PC-3 (cell line): ENCODE measurements around the gene STYXL2. TPM values are rescaled to one million over a fixed set of nuclear protein-coding genes. Genes with fewer than 3 reads are reported as not detected.

Source experiments
- ATAC-seq: fragments of 200-7000 bp; cut with Tn5 transposase; 2 replicates; pipeline ENCODE4 v1.9.1; 2020; ENCODE audit warnings: mild to moderate bottlenecking, moderate library complexity
- BruUV-seq: library from RNA; stranded (reverse); fragments of 400-500 nt; replicated peaks from 2 replicates; lab custom pipeline; 2021; lab: Mats Ljungman, UMichigan
- CTCF ChIA-PET: fragments of 300-600 bp; sonication (Branson Sonifier 250); formaldehyde crosslinking; loops from one replicate; lab custom pipeline; 2022; ENCODE audit warnings: antibody characterized with exemption; lab: Charles Lee
- POLR2A ChIA-PET: fragments of 300-600 bp; sonication (Branson Sonifier 250); formaldehyde crosslinking; loops from one replicate; lab custom pipeline; 2022; ENCODE audit warnings: antibody characterized with exemption; ENCODE audit not compliant: unreplicated experiment; lab: Charles Lee
- DNase-seq: peaks from one replicate; pipeline ENCODE4 v3.0.0-alpha.2; 2015
- H2AFZ ChIP-seq: fragments of 300-600 bp; sonication (generic); 2 replicates; pipeline ENCODE4 v1.6.0; 2016; ENCODE audit warnings: antibody characterized with exemption, low read length
- H3F3A ChIP-seq: fragments of 300-600 bp; sonication (generic); one replicate; pipeline ENCODE4 v1.6.0; 2017; ENCODE audit warnings: antibody characterized with exemption, low read length, control low read depth, mild to moderate bottlenecking; ENCODE audit not compliant: unreplicated experiment
- H3K27ac ChIP-seq: fragments of 300-600 bp; sonication (generic); 2 replicates; pipeline ENCODE4 v1.5.1; 2016; ENCODE audit warnings: mild to moderate bottlenecking, low read length
- H3K27me3 ChIP-seq: fragments of 300-600 bp; sonication (generic); 2 replicates; pipeline ENCODE4 v1.6.1; 2016; ENCODE audit warnings: low read length, mixed read lengths
- H3K36me3 ChIP-seq: fragments of 300-600 bp; sonication (generic); 2 replicates; pipeline ENCODE4 v1.6.1; 2016; ENCODE audit warnings: low read depth, mixed run types, low read length, mixed read lengths
- H3K4me1 ChIP-seq: fragments of 300-600 bp; sonication (generic); 2 replicates; pipeline ENCODE4 v1.5.1; 2016; ENCODE audit warnings: low read length; ENCODE audit not compliant: insufficient read depth
- H3K4me2 ChIP-seq: fragments of 300-600 bp; sonication (generic); 2 replicates; pipeline ENCODE4 v1.6.0; 2016; ENCODE audit warnings: low read length
- H3K4me3 ChIP-seq: fragments of 300-600 bp; sonication (generic); 2 replicates; pipeline ENCODE4 v1.5.1; 2016; ENCODE audit warnings: mild to moderate bottlenecking, low read length, mixed read lengths
- H3K79me2 ChIP-seq: fragments of 300-600 bp; sonication (generic); 2 replicates; pipeline ENCODE4 v1.6.1; 2017; ENCODE audit warnings: low read length, mixed read lengths
- H3K9ac ChIP-seq: fragments of 300-600 bp; sonication (generic); 2 replicates; pipeline ENCODE4 v1.6.0; 2016; ENCODE audit warnings: mild to moderate bottlenecking, low read length
- H3K9me2 ChIP-seq: fragments of 300-600 bp; sonication (generic); replicated peaks from 2 replicates; pipeline ENCODE4 v1.6.1; 2016; ENCODE audit warnings: mixed run types, low read length, mixed read lengths
- H3K9me3 ChIP-seq: fragments of 300-600 bp; sonication (generic); 2 replicates; pipeline ENCODE4 v1.6.1; 2016; ENCODE audit warnings: low read length, mixed read lengths
- H4K20me1 ChIP-seq: fragments of 300-600 bp; sonication (generic); 2 replicates; pipeline ENCODE4 v1.6.1; 2016; ENCODE audit warnings: low read length, mixed read lengths
- CTCF ChIP-seq: fragments of 300-600 bp; sonication (generic); conservative IDR thresholded peaks from 2 replicates; pipeline ENCODE4 v1.5.1; 2017; ENCODE audit warnings: antibody characterized with exemption, low read depth, mild to moderate bottlenecking, low read length
- EZH2 ChIP-seq: fragments of 300-600 bp; sonication (generic); IDR thresholded peaks from one replicate; pipeline ENCODE4 v1.6.1; 2017; ENCODE audit warnings: antibody characterized with exemption, mild to moderate bottlenecking, low read length; ENCODE audit not compliant: unreplicated experiment
- EZH2phosphoT487 ChIP-seq: fragments of 300-600 bp; sonication (generic); IDR thresholded peaks from 2 replicates; pipeline ENCODE4 v1.6.1; 2018; ENCODE audit warnings: mild to moderate bottlenecking, antibody characterized with exemption, low read length, borderline replicate concordance
- intact Hi-C: fragments of 100-400 bp; cut with micrococcal nuclease; formaldehyde crosslinking; loops from 2 replicates; pipeline ENCODE4 v1.9.0; 2023
- total RNA-seq: library from RNA; depleted of rRNA; stranded (reverse); fragments of >200 nt; gene quantifications from 2 replicates; pipeline ENCODE4 v1.2.3, GENCODE V29; 2014

Gene STYXL2
- total RNA-seq, 1 experiment from 2014 or later: not detected

DNA sequence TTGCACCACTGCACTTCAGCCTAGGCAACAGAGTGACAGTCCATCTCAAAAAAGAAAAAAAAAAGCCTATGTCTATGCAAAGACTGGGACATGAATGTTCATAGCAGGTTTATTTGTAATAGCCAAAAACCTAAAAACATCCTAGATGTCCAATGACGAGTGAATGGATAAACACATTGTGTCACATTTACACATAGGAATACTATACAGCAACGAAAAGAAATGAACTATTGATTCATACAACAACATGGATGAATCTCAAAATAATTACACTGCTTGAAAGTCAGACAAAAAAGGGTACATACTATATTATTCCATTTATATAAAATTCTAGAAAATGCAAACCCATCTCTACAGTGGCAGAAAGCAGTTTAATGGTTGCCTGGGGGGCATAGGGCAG is 7.9 kb downstream of the STYXL2 start:
- Histone ChIP-seq H3K27ac (no peak overlapping the region), H3K4me1 (peaks cover 35% of the 10 kb centered on the region), H3K36me3 (no peaks in the 10 kb centered on the region), H3F3A (no peaks in the 10 kb centered on the region), H3K27me3 (no peaks in the 10 kb centered on the region), H3K4me2 (no peak overlapping the region), H3K9me3 (no peaks in the 10 kb centered on the region), H3K9ac (no peak overlapping the region), H3K9me2 (no peaks in the 10 kb centered on the region), H3K4me3 (no peak overlapping the region), H2AFZ (no peak overlapping the region), H3K79me2 (no peaks in the 10 kb centered on the region), H4K20me1 (no peaks in the 10 kb centered on the region)
- ATAC-seq: no peak
- POLR2A ChIA-PET: no interaction called here
- no peak for DNase-seq
- BruUV-seq: no TSS peak
- intact Hi-C loops: no loop called here
- TF ChIP-seq EZH2phosphoT487 (no peak), CTCF (no peak), EZH2 (no peak)
- CTCF ChIA-PET: no interaction called here

DNA sequence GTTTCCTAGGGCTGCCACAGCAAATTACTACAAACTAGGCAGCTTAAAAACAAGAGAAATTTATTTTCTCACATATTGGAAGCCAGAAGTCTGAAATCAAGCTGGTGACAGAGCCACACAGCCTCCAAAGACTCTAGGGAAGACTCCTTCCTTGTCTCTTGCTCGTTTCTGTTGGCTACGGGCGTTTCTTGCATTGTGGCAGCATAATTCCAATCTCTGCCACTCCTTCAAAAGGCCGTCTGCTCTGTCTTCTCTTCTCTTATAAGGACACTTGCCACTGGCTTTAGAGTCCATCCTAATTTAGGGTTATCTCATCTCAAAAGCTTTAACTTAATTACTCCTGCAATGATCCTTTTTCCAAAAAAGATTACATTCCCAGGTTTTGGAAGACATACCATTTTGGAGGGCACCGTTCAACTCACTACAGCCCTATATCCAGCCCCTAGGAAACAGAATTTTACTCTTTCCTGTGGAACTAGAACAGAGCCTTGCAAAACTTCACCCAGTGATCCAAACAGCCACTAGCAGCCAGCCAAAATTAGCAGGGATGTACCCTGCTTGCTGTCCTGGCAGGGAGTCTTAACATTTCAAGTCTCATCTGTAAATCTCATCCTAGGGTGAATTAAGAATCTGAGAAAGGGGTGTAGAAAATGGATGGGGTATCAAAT is 9.2 kb downstream of the STYXL2 start:
- POLR2A ChIA-PET: no interaction called here
- no peaks in the 10 kb centered on the region for H3K79me2 ChIP-seq
- BruUV-seq: no TSS peak
- H3K4me1 ChIP-seq: peaks cover 35% of the 10 kb centered on the region
- no peaks in the 10 kb centered on the region for H3K27me3 ChIP-seq
- H3K9me3 ChIP-seq: no peaks in the 10 kb centered on the region
- H3K4me3 ChIP-seq: no peak overlapping the region
- ATAC-seq (peak; percentile 18), DNase-seq (no peak)
- no peaks in the 10 kb centered on the region for H3K36me3 ChIP-seq
- intact Hi-C loops: loop anchor here (1.0 kb wide), 1 partner anchor 8 kb away; no protein-coding TSS in a partner anchor
- H2AFZ ChIP-seq: peak overlapping the region; percentile 47
- H3K4me2 ChIP-seq: peak overlapping the region; percentile 42
- no peak for TF ChIP-seq CTCF
- TF ChIP-seq EZH2phosphoT487: no peak
- no peak for TF ChIP-seq EZH2
- no peaks in the 10 kb centered on the region for H3F3A ChIP-seq
- CTCF ChIA-PET: interaction anchor here (0.7 to 1.1 kb wide), 2 partner anchors 117 to 193 kb away, joined by 3 to 5 read pairs; no protein-coding TSS in a partner anchor
- H3K27ac ChIP-seq: peak overlapping the region; percentile 62
- no peaks in the 10 kb centered on the region for H3K9me2 ChIP-seq
- H3K9ac ChIP-seq: no peak overlapping the region
- H4K20me1 ChIP-seq: no peaks in the 10 kb centered on the region

GRCh38 chr1:167104256-167104633 is 10.4 kb downstream of the STYXL2 start:
- no peaks in the 10 kb centered on the region for H3F3A ChIP-seq
- DNase-seq: no peak
- intact Hi-C loops: no loop called here
- no peaks in the 10 kb centered on the region for H3K27me3 ChIP-seq
- H3K9ac ChIP-seq: no peak overlapping the region
- H3K79me2 ChIP-seq: no peaks in the 10 kb centered on the region
- no peak for ATAC-seq
- no peaks in the 10 kb centered on the region for H3K36me3 ChIP-seq
- H3K9me2 ChIP-seq: no peaks in the 10 kb centered on the region
- H3K4me1 ChIP-seq: peaks cover 45% of the 10 kb centered on the region
- H3K4me3 ChIP-seq: no peak overlapping the region
- H3K27ac ChIP-seq: peak overlapping the region; percentile 37
- POLR2A ChIA-PET: interaction anchor here (0.5 kb wide), 1 partner anchor 107 kb away, joined by 3 read pairs; no protein-coding TSS in a partner anchor
- H3K4me2 ChIP-seq: peak overlapping the region; percentile 23
- H2AFZ ChIP-seq: no peak overlapping the region
- CTCF ChIA-PET: no interaction called here
- TF ChIP-seq CTCF: no peak
- no peak for TF ChIP-seq EZH2phosphoT487
- TF ChIP-seq EZH2: no peak
- no peaks in the 10 kb centered on the region for H4K20me1 ChIP-seq
- no TSS peak for BruUV-seq
- no peaks in the 10 kb centered on the region for H3K9me3 ChIP-seq
